Ishikawa (cell line): Measurements from ENCODE around the gene CGREF1.

Source experiments
- CEBPB ChIP-seq: IDR thresholded peaks from 2 replicates; pipeline ENCODE4 v1.6.1; 2012
- CREB1 ChIP-seq: IDR thresholded peaks from 2 replicates; pipeline ENCODE4 v1.6.1; 2012; ENCODE audit warnings: low read depth
- EGR1 ChIP-seq: IDR thresholded peaks from 2 replicates; pipeline ENCODE4 v1.6.1; 2012
- EP300 ChIP-seq: IDR thresholded peaks from 2 replicates; pipeline ENCODE4 v1.6.1; 2012; ENCODE audit warnings: borderline replicate concordance
- FOXM1 ChIP-seq: IDR thresholded peaks from 2 replicates; pipeline ENCODE4 v1.6.1; 2012; ENCODE audit warnings: low read depth, borderline replicate concordance
- MAX ChIP-seq: IDR thresholded peaks from 2 replicates; pipeline ENCODE4 v1.6.1; 2012
- NFIC ChIP-seq: IDR thresholded peaks from 2 replicates; pipeline ENCODE4 v1.6.1; 2012
- RAD21 ChIP-seq: IDR thresholded peaks from 2 replicates; pipeline ENCODE4 v1.6.1; 2012; ENCODE audit warnings: low read depth
- TAF1 ChIP-seq: IDR thresholded peaks from 2 replicates; pipeline ENCODE4 v1.6.1; 2012; ENCODE audit warnings: low read depth, mild to moderate bottlenecking
- TCF12 ChIP-seq: IDR thresholded peaks from 2 replicates; pipeline ENCODE4 v1.6.1; 2012; ENCODE audit warnings: low read depth
- TEAD4 ChIP-seq: IDR thresholded peaks from 2 replicates; pipeline ENCODE4 v1.6.1; 2012
- YY1 ChIP-seq: IDR thresholded peaks from 2 replicates; pipeline ENCODE4 v1.6.1; 2012; ENCODE audit warnings: low read depth
- ZBTB7A ChIP-seq: IDR thresholded peaks from 2 replicates; pipeline ENCODE4 v1.6.1; 2012; ENCODE audit warnings: low read depth
- TF ChIP-seq, protein P1 (sequence below): IDR thresholded peaks from 2 replicates; pipeline ENCODE4 v1.6.1; 2012
- TF ChIP-seq, protein P2 (sequence below): IDR thresholded peaks from 2 replicates; pipeline ENCODE4 v1.6.1; 2012; ENCODE audit warnings: low read depth, mild to moderate bottlenecking

Gene CGREF1

DNA sequence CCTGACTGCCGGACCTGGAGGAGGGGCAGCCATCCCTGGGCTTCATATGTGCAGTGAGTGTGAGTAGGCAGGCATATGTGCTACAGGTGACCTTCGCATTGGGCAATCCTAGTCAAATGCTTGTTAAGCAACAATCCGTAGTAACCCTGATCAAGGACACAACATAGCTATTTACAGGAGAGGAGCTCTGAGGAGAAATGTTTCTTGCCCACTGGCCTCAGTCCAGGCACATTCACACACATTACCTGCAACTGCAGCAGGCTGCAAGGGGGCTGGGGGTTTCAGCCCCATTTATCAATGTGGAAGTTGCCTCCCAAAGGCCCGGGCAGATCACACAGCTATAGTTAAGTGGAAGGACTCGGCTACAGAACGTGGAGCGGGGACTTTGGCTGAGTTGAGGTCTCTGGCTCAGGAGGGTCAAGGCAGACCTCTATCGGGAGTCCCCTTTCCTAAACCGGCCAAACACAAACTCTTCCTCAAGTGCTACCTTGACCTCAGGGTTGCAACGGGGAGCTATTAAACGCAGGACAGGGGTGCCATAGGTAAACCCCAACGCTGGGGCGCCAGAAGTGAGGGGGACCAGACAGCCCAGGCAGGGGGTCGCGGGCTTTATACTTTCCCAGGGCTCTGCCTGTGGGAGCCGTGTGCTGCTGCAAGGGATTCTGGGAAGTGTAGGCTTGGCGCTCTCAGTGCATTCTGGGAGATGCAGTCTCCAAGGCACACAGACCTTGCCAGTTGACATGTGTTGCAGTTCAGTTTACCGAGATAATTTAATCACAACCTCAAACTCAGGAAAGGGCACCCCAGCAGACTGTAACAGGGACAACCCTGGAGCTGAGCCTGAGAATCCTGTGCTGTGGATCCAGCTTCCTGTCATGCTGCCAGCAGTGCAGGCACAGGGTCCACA lies 22.9 kb downstream of the CGREF1 start:
- TF ChIP-seq, protein P1, sequence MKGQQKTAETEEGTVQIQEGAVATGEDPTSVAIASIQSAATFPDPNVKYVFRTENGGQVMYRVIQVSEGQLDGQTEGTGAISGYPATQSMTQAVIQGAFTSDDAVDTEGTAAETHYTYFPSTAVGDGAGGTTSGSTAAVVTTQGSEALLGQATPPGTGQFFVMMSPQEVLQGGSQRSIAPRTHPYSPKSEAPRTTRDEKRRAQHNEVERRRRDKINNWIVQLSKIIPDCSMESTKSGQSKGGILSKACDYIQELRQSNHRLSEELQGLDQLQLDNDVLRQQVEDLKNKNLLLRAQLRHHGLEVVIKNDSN = no peak
- TF ChIP-seq MAX (no peak), ZBTB7A (peak; percentile 75; the same call in 1 of the 2 replicates), TEAD4 (no peak), RAD21 (no peak), CREB1 (no peak), CEBPB (peak; percentile 35; the same call in 1 of the 2 replicates), FOXM1 (no peak)

GRCh38 chr2:27095427-27095744 lies 23.5 kb downstream of the CGREF1 start:
- TF ChIP-seq, protein P2, sequence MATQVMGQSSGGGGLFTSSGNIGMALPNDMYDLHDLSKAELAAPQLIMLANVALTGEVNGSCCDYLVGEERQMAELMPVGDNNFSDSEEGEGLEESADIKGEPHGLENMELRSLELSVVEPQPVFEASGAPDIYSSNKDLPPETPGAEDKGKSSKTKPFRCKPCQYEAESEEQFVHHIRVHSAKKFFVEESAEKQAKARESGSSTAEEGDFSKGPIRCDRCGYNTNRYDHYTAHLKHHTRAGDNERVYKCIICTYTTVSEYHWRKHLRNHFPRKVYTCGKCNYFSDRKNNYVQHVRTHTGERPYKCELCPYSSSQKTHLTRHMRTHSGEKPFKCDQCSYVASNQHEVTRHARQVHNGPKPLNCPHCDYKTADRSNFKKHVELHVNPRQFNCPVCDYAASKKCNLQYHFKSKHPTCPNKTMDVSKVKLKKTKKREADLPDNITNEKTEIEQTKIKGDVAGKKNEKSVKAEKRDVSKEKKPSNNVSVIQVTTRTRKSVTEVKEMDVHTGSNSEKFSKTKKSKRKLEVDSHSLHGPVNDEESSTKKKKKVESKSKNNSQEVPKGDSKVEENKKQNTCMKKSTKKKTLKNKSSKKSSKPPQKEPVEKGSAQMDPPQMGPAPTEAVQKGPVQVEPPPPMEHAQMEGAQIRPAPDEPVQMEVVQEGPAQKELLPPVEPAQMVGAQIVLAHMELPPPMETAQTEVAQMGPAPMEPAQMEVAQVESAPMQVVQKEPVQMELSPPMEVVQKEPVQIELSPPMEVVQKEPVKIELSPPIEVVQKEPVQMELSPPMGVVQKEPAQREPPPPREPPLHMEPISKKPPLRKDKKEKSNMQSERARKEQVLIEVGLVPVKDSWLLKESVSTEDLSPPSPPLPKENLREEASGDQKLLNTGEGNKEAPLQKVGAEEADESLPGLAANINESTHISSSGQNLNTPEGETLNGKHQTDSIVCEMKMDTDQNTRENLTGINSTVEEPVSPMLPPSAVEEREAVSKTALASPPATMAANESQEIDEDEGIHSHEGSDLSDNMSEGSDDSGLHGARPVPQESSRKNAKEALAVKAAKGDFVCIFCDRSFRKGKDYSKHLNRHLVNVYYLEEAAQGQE = no peak
- TF ChIP-seq EGR1 (no peak), RAD21 (no peak), TEAD4 (no peak), CREB1 (no peak), ZBTB7A (no peak), TCF12 (no peak), FOXM1 (no peak)

DNA sequence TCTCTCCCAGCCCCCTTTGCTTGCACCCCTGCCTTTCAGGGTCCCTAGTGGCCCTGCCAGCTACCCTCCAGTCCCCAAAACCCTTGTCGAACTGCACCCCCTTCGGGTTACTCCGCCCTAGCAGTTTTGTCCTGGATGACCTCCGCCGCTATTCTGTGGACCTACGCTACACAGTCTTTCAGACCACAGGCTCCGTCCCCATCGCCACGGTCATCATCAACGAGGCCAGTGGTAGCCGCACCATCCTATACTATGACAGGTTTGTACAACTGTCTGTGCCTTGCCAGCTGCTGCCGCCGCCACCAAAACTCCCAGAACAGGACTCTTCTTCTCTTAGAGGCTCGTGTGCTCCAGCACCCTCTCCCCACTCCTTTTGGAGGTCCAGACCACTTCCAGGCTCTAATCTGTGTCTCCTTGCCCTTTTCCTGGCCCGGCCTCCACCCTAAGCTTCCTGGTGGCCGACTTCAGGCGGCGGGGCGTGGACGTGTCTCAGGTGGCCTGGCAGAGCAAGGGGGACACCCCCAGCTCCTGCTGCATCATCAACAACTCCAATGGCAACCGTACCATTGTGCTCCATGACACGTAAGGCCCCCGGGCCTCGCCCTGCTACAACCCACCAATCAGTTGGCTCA lies 24.5 kb downstream of the CGREF1 start:
- no peak for TF ChIP-seq CEBPB
- TF ChIP-seq TEAD4 = no peak
- TF ChIP-seq YY1 = no peak
- no peak for TF ChIP-seq EP300
- TF ChIP-seq, protein P2 = no peak
- no peak for TF ChIP-seq RAD21
- no peak for TF ChIP-seq EGR1
- TF ChIP-seq FOXM1 = no peak
- no peak for TF ChIP-seq TAF1
- no peak for TF ChIP-seq CREB1
- TF ChIP-seq TCF12 = no peak
- TF ChIP-seq MAX = no peak
- TF ChIP-seq ZBTB7A = no peak
- no peak for TF ChIP-seq NFIC
- TF ChIP-seq, protein P1 = no peak

DNA sequence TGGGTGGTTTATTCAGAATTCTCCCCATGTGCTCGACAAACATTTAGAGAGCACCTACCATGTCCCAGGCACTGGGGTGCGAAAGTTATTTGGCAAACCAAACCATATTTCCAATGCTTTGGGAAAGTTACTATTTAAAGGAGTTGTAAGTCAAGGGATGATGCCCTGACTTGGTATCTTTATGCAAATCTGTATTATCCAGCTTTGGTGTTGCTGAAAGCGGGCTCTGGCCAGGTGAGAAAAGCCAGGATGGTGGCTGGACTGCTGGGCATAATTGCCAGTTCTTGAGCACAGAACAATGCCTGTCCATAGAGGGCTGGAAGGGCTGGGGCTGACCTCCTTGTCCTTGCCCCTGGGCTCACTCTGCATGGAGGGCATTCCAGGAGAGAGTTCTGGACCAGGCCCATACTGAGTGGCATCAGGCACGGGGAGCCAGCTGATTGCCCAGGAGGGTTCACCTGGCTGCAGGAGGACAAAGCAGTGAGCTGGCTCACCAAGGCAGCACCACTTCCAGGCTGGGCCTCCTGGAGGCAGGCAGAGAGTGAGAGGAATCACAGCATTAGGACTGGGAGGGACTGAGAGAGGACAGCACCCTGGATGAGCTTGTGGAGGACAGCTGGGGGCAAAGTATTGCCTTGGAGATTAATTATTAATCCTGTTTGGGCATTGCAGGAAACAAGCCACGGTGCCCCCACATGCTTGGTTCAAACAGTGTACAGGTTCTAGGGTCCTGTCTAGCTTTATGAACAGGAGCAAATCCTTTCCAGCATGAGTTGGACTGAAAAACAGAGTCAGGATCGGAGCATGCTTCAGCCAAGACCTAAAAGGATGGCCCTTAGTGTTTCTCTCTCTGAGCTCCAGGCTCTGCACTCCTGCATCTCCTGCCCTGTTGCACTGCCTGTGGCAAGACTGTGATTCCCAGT lies 25.2 kb downstream of the CGREF1 start:
- TF ChIP-seq YY1 = no peak
- no peak for TF ChIP-seq TEAD4
- TF ChIP-seq EGR1 = no peak
- TF ChIP-seq CREB1 = no peak
- no peak for TF ChIP-seq EP300
- no peak for TF ChIP-seq TAF1
- TF ChIP-seq FOXM1 = no peak
- TF ChIP-seq TCF12 = no peak
- TF ChIP-seq, protein P2 = no peak
- TF ChIP-seq, protein P1 = no peak
- no peak for TF ChIP-seq RAD21
- TF ChIP-seq NFIC = no peak
- TF ChIP-seq CEBPB = no peak
- TF ChIP-seq MAX = no peak
